NCI-H2227 treated with DMSO at 0.1 percent for 48 hours (cell line): Measurements from ENCODE around the gene HSD3B1.
A peak's percentile ranks its signal among the peaks of the same experiment; 100 is the strongest.

Experiments
- DNase-seq: peaks from one replicate; lab custom pipeline; 2025; lab: John Stamatoyannopoulos, UW

The HSD3B1 gene

DNA sequence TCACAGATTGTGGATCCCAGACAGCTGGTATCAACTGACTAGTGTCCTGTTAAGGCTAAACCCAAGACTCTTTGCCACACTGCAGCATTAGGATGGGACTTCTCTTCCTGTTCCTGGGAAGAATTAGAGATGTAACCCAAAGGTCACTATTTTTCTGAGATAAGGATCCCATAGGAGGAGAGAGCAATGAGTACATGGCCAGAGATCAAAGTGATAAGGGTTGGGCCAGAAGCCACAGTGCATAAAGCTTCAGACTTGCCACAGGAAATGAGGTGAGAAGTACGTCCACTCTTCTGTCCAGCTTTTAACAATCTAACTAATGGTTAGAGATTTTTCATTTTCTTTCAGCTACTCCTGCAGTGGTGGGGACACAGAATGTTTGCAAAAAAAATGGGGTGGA lies at the start of gene HSD3B1:
HSD3B1 (plus strand) TSS at position 270 of the 400 bp plus-strand sequence. CDS start 267 bp downstream, outside the sequence.
- no peak for DNase-seq

DNA sequence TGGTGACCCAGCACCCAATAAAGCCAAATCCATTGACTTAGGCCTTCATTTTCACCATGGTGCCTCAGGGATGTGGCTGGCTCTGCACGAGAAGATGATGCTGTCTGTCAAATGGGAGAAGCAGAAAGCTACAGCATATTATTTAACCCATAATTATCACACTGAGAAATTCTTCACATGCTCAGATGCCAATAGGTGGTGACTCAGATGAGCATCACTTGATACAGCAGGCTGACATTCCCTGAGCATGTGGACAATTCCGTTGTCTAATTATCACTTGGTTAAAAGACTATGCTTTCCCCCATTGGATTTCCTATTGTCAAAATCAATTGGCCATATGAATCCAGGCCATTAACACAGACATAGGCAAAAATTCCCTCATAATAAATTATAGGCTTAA lies 44.0 kb upstream of the HSD3B1 start:
- no peak for DNase-seq

DNA sequence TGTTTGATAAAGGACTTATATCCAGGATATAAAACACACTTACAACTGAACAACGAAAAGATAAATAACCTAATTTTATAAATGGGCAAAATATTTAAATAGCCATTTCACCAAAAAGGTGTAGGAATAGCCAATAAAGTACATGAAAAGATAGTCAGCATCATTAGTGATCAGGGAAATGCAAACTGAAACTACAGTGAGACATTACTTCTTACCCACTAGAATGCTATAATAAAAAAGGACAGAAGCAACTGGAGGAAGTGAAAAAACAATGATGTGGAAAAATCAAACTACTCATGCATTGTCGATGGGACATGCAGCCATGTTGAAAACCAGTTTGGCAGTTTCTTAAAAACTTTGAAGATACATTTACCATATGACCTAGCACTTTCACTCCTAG lies 43.4 kb upstream of the HSD3B1 start:
- no peak for DNase-seq

DNA sequence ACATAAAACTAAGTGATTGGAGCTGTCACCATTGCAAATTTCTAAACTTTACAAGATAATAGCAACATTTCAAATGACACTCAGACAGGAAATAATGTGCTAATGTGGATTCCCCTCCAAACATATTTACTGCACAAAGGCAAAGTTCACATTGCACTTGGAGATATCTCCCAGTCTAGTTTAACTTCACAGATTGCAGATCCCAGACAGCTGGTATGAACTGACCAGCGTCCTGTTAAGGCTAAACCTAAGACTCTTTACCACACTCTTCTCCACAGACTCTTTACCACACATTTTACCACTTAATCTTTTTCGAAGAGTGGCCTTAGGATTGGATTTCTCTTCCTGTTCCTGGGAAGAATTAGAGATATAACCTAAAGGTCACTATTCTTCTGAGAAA lies 40.6 kb upstream of the HSD3B1 start:
- no peak for DNase-seq

DNA sequence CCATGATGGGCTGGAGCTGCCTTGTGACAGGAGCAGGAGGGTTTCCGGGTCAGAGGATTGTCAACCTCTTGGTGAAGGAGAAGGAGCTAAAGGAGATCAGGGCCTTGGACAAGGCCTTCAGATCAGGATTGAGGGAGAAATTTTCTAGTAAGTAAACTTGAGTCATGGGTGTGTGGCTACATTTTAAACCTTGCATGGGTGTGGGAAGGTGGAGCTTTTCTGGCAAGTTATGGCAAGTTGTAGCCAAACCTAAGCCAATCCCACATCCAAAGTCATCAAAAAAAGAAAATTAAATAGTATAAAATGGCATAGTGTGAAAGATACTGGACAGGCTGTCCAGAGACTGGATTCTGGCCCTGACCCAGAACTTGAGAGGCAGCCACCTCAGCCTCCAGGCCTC lies 39.8 kb upstream of the HSD3B1 start:
- no peak for DNase-seq

DNA sequence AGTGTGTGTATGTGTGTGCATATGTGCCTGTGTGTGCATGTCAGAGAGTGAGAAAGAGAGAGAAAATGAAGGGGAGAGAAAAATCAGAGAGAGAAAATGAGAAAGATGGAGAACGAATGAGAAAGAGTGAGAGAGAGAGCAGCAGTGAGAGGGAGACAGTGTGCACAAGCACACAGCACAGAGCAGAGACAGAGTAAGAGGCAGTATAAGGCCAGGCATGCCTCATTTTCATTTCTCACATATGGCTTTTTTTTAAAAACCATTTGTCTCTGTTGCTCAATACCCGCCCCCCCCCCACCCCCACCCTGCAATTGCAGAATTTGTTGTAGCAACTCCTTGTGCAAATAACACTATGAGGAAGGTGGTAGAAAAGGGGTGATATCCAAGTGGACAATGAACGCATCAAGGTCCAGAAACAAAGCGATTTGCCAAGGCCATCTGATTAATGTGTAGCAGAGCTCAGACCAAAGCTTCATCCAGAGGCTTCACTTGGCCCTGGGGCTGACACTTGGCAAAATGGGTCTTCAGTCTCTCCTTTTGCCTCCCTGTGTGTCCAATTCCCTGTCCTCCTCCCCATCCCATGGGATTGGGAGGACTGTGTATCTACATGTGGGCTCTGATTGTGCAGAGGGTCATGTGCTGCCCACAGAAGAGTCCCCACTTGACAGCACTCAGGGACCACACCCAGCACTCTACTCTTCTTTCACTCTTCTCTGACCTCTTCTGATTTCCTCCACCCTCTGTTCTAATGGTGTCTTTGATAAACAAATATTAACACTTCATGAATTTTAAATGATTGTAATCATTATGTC lies 38.9 kb upstream of the HSD3B1 start:
- no peak for DNase-seq

DNA sequence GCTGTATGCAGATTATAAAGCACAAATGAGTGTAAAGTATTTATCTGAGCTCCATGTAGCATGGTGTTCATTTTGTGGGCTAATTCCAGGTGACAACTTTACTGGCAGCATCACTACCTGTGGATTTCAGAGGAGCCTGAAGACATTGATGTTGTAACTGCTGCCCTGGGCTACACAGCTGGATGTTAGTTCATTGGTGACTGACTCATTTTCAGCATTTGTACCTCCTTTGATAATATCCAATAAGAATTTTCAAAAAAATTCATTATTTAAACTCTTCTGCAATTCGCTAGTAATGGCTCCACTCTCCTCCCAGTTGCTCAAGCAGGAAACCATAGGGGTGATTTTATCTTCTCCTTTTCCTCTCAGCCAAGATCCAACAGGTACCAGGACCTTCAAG lies 37.3 kb upstream of the HSD3B1 start:
- no peak for DNase-seq

DNA sequence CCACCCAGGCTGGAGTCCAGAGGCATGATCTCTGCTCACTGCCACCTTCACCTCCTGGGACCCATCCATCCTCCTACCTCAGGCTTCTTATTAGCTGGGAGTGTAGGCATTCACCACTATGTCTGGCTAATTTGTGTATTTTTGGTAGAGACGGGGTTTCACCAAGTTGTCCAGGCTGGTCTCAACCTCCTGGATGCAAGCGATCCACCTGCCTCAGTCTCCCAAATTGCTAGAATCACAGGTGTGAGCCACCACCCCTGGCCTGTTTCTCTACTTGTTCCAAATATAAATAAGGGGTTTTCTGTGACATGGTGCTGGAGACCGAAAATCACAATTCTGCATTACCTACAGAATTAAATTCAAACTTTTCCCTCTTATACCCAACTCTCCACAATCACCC lies 36.6 kb upstream of the HSD3B1 start:
- DNase-seq = no peak

DNA sequence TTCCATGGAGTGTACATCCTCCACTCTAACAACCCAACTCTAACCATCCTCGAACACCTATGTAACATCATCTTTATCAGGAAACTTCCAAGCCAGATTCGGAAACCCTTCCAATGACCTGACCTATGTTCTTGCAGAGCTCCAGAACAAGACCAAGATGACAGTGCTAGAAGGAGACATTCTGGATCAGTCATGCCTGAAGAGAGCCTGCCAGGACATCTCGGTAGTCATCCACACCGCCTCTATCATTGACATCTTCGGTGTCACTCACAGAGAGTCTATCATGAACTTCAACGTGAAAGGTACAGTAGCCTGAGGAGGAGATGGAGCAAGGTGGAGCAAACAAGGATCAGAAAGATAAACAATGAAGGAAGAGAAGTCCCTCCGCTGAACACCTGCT lies 36.1 kb upstream of the HSD3B1 start:
- DNase-seq = no peak

DNA sequence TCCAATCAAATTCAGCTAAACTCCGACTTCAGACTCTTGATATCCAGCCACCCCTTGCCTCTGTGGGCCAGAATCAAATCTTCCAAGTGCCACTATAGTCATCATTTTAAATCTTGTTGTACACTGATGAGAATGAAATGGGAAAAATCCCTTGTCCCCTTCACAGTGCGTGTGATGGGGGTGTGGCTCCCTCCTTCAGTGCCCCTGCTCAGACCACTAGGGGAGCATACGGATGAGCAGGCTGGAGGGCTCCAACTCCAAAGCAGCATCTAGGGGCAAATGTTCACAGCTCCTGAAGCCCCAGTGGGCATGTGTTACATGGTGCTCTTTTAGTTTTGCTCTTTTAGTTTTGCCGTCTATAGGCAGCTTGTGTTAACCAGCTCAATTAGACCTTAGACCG lies 35.4 kb upstream of the HSD3B1 start:
- no peak for DNase-seq

DNA sequence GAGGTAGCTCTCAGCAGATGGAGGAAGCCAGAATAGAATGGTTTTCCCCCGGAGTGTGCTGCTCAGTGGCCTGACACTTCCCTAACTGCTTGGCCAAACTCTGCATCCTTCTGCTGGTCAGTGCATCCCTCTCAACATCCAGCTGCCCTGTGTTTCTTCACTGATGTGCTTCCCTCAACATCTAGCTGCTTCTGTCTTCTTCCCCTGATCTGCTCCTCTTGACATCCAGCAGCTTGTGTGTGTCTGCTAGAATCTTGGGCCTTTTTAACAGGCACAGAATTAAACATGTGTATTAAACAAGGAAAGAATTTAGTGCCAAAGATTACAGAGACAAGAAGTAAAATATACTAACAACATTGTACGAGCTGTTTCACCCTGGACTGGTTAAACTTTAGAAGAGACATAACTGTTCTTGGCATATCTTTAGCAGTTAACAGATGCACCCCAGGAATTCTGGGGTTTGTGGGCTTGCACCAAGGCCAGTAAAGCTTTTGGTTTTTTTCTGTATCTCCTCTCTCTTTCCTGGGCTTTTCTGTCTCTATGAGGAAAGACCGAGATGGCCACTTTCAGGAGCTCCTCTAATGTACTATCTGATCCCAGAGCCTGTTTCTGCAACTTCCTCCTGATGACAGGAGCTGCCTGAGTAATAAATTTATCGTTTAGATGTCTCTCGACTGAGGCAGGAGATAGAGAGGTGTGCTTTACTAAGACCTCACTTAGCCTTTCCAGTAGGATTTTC lies 34.8 kb upstream of the HSD3B1 start:
- DNase-seq = no peak

DNA sequence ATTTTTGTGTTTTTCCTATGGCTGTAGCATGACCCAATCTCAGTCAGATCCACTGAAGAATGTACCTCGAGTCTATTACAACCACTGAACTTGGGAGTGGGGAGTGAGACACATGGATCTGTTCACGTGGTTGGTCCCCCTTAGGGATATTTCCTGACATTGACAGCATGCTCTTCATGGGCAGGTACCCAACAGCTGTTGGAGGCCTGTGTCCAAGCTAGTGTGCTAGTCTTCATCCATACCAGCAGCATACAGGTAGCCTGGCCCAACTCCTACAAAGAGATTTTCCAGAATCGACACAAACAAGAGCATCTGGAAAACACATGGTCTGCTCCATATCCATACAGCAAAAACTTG lies 34.2 kb upstream of the HSD3B1 start:
- no peak for DNase-seq

DNA sequence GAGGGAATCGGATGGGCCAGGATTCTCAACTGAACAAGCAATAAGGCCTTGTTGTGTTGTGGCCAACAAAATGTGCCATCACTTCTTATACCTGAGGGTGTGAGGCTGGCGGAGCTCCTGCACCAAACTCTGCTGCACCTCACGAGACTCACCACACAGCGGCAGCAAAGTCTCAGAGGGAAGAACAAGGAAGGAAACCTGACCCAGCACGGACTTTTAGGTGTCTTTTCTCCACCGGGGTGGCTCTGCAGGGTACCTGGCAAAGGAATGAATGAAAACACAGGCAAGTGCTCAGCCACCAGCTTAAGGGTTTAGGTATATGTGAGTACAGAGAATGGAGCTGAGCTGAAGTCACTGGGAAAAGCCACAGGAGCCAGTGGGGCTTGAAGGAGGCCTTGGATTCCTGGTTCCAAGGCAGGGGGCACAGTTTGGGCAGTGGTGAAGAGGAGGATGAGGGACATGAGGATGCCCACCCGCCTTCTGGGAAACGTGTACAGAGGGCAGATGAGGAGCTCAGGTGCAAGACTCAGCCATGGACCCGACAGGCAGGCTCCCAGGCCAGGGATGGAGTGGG lies 31.1 kb upstream of the HSD3B1 start:
- DNase-seq = peak; percentile 41

DNA sequence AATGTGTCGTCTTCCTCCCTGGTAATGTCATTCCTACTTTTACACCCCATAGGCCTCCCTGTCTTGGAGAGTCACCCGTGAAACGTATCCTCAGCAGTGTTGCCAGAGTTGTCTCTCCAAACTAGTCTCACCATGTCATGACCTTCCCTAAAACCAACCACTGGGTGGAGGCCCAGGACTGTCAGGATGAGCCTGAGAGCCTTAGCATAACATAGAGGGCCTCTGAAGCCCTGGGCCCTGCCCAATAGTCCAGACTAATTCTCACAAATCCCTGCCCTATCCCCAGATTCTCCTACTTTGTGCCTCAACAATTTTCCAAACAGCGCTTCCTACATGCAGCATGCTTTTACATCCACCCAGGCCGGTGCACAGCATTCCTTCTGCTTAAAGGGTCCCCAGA lies 29.3 kb upstream of the HSD3B1 start:
- no peak for DNase-seq

DNA sequence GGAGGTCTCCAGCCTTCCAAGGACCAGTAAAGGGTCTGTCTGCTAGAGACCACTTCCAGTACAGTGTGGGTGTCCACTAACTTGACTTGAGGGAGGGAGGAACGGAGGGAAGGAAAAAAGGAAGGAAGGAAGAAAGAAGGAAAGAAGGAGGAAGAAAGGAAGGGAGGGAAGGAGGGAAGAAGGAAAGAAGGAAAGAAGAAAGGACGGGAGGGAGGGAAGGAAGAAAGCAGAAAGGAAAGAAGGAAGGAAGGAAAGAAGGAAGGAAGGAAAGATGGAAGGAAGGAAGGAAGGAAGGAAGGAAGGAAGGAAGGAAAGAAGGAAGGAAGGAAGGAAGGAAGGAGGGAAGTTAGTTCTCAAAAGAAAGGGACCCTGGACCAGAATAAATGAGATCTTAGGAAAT lies 26.8 kb upstream of the HSD3B1 start:
- DNase-seq = no peak

DNA sequence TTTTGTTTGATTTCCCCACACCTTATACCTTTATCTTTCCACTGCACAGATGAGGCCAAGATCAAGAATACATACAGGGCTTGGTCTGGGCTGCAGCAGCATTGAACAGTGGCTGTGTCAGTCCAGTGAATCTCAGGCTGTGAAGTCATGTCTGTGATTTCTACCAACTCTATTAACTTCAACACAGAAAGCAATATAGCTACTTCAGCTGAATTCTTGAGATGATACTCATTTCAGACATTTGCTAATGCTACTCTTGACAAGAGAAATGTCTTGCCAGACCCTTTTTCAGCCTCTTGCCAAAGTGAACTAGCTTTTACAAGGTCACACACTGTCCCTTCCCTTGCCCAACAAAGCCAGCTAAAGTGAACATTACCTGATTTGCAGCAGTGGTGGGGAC lies 25.1 kb upstream of the HSD3B1 start:
- DNase-seq = no peak

DNA sequence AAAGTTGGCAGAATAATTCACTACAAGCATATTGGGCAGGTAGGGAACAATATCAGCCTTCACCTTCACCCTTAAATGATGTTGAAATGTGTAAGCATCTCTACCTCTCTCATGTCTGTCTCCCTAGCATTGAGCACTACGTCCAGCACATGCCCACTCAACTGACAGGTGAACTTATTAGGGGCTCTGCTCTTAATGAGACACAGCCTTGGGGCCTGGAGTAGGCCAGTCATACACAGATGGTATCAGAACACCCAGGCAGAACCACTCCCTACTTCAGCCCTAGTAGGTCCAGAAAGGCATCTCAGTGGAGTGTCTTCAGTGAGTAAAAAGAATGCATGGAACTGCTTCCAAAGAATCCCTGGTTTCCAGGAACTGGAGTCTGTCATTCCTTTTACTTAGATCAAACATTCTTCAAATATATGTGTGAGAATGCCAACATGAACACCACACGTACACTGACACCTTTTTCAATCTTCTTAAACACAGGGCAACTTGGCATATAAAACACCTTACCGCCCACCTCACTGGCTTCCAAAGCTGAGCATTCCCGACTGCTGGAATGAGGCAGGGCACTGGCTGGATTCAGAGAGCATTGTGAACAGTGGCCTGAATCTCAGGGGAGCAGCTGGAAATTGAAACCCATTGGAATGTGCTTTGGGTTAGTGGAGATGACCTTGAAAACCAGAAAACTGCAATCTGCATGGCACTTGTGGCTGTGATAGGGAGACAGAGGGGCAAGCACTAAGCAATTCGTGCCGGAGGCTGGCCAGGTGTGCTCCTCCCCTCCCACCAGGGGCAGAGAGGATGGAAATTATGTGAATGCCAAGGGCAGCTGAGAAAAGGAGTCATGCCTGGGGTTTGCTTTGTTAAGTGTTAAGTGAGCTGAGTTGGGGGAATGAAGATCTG lies 24.2 kb upstream of the HSD3B1 start:
- no peak for DNase-seq

DNA sequence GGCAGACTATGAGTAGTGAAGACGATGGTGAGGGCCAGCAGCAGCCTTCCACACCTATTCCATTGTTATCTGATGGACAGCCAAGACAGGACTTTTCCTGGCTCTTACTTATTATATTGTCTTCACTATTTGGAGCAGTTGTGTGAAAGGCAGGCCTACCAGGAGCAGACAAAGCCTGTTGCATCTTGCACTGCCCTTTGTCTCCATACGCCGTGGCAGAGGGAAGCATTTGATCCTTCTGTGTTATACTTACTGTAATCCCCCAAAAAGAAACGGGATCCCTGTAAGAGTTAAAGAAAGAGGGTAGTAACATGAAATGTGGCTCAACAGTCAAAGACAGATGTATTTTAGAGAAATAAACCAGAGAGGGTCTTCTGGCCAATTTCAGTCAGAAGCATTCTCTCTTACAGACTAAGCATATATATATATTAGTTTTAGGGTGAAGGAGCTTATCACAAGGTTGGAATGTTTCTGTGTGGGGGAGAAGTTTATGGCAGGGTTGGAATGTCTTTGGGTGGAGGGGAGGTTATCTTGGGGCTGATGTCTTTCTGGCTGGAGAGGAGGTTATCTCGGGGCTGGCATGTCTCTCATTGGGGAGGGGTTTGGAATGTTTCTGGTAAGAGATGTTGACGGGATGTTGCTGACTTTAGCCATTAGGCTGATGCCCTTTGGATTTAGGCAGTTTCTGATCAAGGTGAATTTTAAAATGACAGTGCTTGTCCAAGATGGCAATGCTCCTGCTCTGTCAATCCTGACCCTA lies 23.4 kb upstream of the HSD3B1 start:
- no peak for DNase-seq

DNA sequence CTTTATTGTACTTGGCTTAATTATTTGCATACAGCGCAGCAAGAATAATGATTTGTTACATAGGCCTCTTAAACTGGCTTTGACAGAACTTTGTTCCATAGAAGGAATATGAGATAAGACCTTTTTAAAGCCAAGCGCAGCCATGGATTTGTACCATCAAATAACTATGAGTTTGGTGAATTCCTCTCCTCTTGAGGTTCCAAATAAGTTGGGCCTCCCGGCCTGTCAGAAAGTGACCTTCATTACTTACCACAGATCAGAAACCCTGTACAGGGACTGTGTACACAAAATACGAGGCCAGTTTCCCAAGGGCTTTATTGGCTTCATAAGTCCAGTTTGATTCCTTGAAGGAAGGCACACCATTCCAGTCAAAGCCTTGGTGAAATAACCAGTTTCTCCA lies 21.8 kb upstream of the HSD3B1 start:
- DNase-seq = no peak

DNA sequence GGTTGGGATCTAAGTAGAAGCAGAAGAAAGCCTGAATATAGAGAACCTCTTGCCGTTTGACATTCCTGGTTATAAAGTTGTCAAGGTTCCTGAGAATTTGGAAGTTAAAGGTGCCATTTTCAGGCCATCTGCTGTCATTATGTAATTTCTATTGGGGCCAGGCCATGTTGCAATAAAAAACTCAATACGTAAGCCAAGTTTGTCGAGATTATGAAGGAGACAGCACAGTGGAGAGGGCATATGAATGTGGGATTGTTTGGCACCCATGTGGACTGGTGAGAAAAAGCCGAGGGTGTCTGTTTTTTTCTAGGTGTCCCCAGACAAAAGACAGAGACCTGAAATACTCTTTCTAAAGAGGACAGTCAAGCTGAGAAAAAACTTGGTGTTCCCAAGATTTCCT lies 18.8 kb upstream of the HSD3B1 start:
- DNase-seq = no peak

DNA sequence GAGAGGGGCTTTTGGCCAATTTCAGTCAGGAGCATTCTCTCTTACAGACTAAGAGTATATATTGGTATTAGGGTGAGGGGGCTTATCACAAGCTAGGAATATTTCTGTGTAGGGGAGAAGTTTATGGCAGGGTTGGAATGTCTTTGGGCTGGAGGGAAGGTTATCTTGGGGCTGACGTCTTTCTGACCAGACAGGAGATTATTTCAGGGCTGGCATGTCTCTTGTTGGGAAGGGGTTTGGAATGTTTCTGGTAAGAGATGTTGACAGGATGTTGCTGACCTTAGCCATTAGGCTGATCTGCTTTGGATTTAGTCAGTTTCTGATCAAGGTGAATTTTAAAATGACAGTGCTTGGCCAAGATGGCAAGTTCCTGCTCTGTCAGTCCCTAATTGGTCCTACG lies 17.8 kb upstream of the HSD3B1 start:
- no peak for DNase-seq

DNA sequence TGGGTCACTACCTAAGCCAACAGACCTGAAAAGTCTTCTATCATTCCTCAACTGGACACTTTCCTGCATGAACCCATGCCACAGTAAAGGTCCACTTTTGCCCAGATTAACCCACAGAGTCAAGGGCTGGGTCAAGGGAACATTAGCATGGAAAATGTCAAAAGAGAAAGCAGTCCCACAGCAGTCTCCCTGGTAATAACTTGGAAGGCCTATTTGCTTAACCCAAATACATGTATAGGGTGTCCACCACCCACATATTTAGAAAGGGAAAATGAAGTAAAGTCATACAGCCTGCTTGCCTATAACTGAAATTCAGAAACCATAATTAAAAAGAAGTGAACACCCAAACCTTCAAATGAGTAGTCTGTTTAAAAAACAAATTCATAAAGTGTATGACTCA lies 16.1 kb upstream of the HSD3B1 start:
- no peak for DNase-seq
